Esophagus squamous epithelium (tissue), 4 donors: ENCODE measurements around the gene KRTAP12-1.

ENCODE experiments used
- POLR2A ChIP-seq, 4 donors: fragments of 450-650 bp; IDR thresholded peaks; one replicate each; pipeline ENCODE4 v1.6.1; 2017; ENCODE audit warnings: antibody characterized with exemption in 4 of 4, mild to moderate bottlenecking in 4 of 4, moderate library complexity in 3 of 4
- TF ChIP-seq, protein P1 (sequence below), 6 experiments: fragments of 450-650 bp in 4 of 6; fragments of 200-600 bp in 2 of 6; sonication (generic) in 2 of 6; IDR thresholded peaks; one replicate each; pipeline ENCODE4 v1.5.1; 2016 to 2019; ENCODE audit warnings: antibody characterized with exemption in 6 of 6, mild to moderate bottlenecking in 4 of 6, moderate library complexity in 4 of 6

DNA sequence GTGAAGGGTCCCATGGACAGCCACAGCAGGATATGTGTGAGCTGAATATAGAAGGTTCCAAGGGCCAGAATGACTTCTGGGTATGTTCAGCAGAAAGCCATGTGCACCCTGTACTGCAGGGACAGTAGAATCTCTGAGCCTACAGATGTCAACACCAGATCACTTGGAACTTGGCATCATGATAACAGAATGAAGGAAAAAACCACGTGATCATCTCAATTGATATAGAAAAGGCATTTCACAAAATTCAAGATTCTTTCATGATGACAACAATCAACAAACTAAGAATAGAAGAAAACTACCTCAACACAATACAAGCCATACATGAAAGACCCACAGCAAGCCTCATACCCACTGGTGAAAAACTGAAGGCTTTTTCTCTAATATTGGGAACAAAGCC is 14.4 kb downstream of the KRTAP12-1 start:
- no peak for TF ChIP-seq POLR2A (IDR thresholded peaks at IDR 0.05)
- TF ChIP-seq, protein P1, sequence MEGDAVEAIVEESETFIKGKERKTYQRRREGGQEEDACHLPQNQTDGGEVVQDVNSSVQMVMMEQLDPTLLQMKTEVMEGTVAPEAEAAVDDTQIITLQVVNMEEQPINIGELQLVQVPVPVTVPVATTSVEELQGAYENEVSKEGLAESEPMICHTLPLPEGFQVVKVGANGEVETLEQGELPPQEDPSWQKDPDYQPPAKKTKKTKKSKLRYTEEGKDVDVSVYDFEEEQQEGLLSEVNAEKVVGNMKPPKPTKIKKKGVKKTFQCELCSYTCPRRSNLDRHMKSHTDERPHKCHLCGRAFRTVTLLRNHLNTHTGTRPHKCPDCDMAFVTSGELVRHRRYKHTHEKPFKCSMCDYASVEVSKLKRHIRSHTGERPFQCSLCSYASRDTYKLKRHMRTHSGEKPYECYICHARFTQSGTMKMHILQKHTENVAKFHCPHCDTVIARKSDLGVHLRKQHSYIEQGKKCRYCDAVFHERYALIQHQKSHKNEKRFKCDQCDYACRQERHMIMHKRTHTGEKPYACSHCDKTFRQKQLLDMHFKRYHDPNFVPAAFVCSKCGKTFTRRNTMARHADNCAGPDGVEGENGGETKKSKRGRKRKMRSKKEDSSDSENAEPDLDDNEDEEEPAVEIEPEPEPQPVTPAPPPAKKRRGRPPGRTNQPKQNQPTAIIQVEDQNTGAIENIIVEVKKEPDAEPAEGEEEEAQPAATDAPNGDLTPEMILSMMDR (IDR thresholded peaks at IDR 0.05) = no peak
